GM19023 (cell line): ENCODE measurements around the gene ARL14EP.

Experiments
- ATAC-seq: cut with Tn5 transposase; IDR thresholded peaks from one replicate; pipeline ENCODE4 v1.9.1; 2021; ENCODE audit warnings: mild to moderate bottlenecking, moderate library complexity; ENCODE audit not compliant: unreplicated experiment

The ARL14EP gene

DNA sequence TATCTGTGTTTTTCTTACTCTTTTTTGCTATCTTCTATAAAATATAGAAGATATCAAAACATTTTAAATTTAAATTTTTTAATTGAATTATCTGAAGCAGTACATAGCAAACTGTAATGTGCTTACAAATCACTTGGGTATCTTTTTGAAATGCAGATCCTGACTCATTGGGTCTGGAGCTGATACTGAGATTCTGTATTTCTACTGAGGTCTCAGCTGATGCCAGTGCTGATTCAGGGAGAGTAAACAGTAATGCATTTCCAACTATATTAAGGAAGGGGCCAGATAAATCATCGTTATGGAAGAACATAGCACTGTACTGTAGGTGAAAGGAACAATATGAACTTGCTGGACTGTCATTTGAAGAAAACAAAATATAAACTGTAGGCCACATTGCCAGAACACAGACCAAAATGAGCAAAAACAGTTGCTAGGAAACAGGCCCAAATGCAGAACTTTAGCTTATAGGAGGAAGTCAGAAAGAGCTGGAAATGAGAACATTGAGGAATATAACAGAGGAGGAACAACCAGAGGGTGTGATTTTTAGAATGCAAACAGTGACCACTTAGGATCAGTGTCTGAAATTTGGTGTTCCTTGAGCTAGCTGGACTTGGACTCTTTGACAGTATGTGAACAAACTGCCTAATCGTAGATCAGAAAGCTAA, 3.3 kb downstream of the ARL14EP start:
- no peak for ATAC-seq

DNA sequence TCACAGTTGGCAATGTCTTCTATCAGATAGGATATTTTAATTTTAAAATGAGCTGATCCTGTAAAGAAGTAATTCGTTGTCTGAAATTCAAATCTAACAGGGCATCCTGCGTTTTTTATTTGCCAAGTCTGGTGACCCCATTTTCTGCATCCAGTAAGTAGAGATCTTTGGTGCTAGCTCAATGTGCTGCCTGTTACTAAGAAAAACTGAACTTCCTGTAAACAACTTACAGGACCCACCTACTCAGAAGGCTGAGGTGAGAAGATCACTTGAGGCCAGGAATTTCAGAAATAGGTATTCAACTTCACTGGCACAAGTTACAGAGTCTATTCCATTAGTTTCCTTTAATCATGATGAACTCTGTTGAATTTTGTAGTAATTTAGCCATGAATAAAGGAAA, 4.0 kb downstream of the ARL14EP start:
- ATAC-seq: no peak

DNA sequence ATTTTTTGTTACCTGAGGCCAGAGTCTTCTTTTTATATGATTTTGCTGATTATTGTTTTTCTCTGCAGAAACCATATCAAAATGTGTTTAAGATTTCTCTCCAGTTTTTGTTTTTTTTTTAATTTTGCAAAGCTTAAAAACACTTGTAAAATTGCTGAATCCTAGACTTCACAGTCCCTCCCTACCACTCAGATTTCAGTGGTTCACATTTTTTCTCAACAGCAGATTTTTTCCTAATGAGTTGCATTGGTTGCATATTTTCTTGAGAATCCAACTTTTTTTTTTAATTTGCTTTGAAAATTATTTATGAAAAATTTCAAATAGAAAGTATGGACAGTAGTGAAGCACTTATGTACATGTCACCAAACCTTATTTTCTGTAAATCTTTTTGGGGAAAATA, 5.8 kb downstream of the ARL14EP start:
- ATAC-seq: no peak

DNA sequence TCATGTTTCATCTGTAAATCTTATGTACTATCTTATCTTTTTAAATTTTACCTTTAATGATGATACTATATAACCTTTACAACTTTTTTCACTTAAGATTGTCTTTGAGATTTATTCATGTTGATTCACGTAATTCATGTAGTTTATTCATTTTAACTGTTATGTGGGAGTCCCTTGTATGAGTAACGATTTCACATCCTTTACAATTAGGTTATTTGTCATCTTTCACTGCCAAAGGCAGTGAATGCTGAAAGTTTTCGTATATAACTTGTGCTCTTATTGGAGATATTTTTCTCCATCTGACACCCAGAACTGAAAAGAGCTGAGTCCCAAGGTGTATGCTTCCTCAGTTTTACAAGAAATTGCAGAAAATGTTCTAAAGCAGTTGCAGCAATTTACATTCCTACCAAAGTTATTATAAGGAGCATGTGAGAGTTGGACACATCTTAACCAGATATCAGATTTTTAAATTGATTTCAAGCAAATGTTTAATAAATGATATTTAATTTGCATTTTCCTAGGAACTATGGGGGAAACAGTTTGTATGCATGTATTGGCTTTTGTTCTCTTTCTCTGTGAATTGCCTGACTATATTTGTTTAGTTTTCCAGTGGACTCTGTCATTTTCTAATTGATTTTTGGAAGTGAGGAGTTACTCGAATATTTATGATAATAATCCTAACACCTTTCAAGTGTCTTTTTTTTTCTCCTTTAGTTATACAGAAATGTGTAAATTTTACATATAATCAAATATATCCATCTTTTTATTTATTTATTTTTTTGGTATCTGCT, 6.4 kb downstream of the ARL14EP start:
- ATAC-seq: no peak

DNA sequence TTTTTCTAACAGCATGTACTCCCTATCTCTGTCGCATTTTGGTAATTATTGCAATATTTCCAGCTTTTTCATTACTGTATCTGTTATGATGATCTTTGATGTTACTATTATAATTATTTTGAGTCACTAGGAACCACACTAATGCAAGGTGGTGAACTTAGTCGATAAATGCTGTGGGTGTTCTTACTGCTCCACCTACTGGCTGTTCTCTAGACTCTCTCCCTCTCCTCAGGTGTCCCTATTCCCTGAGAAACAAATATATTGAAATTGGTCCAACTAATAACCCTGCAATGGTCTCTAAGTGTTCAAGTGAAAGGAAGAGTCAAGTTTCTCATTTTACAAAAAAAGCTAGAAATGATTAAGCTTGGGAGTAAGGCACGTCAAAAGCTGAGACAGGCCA, 10.5 kb downstream of the ARL14EP start:
- ATAC-seq: no peak

DNA sequence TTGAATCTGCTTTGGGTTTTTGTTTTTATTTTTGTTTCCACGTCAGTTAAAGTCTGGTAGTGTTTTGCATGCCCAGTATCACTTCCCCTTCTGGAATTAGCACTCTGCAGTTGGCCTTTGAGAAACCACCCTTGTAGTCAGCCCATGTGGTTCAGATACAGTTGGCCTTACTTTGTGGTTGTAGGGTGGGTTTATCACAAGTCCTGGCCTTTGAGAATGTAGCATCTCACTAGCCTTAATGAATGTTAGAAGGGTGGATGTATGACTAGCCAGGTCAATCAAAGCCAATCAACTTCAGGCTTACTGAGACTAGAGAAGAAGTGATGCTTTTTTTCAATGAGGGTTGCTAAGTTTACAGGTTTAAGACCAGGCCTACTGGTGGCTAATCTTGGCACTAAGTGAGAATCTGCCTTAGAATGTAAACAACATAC, 19.8 kb downstream of the ARL14EP start:
- peak; percentile 98 for ATAC-seq

DNA sequence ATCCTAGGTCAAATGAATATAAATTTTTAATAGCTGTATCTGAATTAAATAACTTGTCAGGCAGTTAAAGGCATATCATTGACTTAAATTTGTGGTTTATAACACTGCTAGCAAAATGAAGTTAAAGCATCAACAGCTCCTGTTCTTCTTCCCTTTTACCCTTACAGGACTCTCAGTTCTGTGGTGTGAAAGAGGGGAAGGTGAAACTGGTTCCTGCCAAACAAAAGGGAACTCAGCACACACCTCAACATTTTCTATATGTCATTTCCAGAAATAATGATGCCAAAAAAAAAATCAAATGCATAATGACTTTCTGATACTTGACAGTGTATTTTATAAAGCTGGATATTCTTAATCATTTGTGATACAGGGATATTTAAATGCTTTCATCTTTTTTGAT, 21.2 kb downstream of the ARL14EP start:
- ATAC-seq: no peak

DNA sequence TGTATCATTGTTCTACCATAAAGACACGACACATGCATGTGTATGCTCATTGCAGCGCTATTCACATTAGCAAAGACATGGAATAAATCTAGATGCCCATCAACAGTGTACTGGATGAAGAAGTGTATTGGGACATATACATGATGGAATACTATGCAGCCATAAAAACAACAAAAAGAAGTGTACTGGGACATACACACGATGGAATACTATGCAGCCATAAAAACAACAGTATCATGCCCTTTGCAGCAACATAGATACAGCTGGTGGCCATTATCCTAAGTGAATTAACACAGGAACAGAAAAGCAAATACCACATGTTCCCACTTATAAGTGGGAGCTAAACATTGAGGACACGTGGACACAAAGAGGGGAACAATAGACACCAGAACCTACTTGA, 22.7 kb downstream of the ARL14EP start:
- ATAC-seq: no peak

DNA sequence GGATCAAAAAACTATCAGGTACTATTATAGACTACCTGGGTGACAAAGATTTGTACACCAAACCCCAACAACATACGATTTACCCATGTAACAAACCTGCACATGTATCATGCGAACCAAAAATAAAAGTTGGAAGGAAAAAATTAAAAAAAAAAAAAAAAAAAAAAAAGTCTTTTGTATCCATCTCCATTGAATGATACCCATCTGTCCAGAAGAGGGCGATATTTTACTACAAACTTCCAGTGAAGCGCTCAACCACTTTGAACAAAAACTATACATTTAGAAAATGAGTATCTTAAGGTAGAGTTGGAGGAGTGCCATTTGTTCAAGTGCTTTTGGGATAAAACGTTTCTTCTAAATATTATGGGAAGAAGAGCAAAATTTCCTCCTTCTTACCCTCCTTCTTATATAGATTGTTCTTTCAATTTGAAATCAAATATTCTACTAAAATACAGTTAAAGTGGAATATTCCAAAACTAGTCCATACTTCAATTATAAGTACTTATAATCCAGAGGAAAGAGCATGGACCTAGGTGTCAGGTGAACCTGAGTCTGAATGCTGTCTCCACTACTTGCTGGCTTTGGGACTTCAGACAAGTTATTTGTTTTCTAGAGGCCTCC, 23.3 kb downstream of the ARL14EP start:
- ATAC-seq: no peak

DNA sequence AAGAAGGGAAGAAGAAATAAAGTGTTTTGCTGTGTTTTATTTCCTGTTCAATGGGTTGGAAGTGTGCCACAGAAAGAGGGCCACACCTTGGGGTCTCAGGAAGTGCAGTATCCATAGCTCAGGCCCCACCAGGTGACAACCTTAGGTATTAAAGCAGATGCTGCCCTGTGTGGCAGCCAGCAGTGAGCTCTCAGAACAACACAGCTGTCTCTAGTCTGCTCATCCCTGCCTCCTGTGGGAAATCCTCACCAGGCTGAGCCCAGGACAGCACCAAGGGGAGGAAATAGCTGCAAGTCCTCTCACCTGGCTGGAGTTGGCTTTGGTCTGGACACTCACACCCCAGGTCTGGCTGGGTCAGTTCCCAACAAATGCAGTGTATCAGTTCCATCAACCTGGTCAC, 25.1 kb downstream of the ARL14EP start:
- no peak for ATAC-seq

DNA sequence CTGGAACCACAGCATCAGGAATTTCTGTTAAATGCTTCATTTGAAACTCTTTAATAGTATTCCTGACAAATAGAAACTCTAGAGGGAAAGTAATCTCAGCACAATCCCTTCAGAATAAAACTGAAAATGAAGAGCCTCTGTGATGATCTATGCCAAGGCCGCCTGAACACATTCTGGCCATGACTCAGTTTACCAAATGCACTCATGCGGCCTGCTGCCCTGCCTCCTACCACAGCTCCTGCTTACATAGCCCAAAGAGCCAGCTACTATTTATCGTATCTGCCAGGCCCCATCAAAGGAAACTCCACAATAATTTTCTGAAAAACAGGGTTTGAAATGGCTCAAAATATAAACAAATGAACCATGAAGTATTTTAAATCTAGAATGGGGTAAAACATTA, 27.0 kb downstream of the ARL14EP start:
- ATAC-seq: no peak

DNA sequence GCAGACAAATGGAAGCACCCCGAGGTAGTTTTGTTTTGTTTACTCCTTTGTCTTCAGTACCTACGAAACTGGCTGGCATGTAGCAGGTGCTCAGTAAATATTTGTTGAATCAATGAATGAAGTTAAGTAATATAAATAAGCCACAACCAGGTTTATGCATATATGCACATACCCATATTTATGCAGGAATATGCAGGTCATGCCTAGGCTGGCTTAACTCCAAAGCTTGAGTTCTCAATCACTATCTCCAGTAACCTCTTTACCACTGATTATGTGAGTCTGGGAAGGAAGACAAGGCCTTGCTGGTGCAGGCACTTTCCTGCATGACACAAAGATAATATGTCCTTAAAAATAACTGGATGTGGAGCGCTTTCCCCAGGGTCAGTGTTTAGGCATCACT, 27.5 kb downstream of the ARL14EP start:
- ATAC-seq: no peak

DNA sequence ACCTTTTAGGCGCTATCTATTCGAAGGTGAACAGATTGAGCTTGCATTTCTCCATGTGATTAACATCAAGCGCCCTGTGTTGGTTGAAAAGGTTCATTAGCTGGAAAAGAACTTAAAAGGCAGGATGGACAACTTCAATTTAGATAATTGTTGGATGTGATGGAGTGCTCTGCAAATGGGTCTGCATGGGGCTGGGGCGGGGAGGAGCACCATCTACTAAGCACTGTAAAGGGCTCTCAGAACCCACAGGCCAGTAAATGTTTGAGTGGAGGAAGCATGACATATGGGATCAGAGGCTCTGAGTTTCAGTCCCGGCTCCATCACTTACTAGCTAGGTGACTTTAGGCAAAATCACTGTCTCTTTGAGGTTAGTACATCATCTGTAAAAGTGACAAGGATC, 28.2 kb downstream of the ARL14EP start:
- no peak for ATAC-seq

DNA sequence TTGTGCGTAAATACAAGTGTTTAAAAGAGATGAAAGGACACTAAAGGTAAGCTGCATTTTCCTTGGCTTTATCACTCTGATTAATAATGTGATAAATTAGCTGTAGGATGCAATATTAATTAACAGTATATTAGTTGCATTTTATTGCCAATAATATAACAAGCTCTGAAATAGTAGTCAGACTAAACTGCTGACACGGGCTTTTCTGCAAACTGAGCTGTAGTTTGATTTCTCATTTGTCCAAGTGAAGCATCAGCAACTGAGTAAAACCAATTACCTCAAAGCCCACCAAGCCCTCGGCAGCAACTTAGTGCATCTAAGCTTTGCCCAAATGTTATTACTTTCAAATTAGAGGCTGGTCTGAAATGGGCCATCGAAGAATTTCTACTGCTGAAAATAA, 33.5 kb downstream of the ARL14EP start:
- ATAC-seq: no peak

DNA sequence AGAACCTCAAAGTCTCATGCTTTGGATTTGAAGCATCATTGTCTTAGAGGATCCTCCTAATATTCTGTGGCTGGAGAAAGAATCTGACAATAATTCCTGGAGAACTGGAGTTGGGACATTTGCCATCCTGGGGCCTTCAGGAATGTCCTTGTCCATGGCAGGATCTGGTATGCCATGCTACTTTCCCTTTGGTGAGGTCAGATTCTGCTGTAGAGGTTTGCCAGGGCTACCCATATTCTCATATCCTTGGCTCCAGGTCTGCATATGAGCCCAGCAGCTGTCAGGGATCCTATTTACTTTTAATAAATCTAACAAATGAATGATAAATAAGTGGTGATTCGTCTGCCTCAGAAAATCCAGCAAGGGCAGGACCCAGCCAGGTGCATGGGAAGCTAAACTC, 35.0 kb downstream of the ARL14EP start:
- no peak for ATAC-seq

DNA sequence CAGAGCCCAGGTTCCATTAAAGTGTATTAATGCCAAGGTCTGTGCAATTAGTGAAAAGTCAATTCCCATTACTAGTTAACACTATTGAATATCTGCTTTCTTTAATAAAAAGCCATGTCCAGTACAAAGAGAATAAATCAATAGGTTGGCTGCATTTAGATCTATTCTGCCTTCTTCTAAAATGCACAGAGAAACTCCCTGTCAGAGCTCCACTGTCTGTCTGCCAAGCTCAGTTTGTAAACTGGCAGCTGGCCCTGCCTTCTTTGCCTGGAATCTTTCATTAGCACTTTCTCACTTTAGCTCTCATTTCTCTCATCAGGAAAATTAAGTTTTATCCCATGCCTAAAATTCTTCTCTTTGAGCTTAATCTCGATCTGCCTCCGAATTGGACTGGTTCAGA, 35.6 kb downstream of the ARL14EP start:
- no peak for ATAC-seq

DNA sequence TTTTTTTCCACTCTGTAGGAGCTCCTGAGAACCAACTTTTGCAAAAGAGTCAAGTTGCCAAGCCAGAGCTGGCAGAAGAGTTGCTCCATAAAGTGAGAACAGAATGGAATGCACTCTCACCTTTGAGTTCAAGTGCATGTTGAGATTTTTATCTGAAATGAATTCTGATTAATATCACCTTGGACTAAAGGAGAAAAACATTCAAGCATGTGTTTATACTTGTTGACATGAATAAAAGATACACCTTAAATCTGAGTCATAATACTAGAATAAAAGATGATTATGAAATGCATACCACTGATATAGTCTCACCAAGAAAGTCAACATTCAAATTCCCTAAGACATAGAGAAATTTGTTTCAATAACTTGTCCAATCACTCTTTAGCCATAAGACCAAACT, 37.8 kb downstream of the ARL14EP start:
- ATAC-seq: no peak

DNA sequence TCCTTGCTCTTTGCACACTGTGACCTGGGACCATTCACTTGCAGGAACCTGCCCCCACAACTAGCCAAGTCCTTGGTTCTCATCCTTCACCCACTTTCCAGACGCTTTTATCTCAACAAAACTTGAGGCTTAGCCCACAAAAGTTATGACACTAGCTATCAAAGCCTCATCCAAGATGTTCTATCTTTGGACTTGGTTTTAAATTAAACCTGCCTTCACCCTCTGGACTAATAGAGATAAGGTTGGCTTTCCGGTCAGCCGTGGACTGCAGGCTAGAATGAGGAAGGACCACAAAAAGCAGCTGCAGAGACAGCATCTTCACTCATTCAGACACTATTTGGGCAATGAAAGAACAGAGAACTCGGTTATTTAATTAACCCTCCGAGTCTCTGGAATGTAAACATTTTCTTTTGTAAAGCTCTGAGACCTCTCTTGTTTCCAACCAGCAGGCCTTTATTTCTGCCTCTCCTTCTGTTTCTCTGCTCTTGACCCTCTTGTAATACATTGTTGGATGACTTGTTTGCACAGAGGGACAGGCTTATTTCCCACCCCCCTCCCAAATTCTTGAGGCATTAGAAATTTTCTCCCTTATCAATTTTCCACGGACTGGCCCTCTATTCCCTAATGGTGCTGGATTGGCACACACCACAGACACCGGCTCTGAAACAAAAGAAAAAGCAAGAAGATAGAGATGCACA, 41.4 kb downstream of the ARL14EP start:
- no peak for ATAC-seq

DNA sequence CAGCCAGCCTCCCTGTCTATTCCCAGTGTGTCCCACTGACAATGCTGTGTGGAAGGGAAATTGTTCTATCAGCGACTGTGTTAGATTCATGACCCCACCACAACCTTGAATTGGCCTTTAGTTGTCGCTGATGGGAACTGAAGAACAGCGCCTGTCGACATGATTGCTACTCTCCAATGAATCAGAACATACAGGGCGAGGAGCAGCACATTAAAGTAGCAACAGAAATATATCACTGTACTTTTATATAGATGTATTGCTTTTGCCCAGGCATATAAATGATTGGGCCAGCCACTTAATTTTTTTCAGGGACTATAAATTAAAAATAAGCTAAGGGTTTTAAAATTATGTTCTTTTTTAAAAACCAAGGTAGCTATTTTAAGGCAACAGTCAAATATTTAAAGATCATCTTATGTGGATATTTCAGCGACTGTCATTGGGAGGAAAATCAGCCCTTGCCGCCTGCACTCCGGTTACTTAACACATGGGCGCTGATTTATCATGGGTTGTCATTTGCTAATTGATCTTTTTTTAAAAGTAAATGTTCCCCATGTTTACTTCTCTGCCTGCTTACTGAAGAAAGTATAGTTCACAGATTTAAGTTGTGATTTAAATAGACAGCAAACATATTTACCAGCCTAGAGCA, 42.1 kb downstream of the ARL14EP start:
- no peak for ATAC-seq

DNA sequence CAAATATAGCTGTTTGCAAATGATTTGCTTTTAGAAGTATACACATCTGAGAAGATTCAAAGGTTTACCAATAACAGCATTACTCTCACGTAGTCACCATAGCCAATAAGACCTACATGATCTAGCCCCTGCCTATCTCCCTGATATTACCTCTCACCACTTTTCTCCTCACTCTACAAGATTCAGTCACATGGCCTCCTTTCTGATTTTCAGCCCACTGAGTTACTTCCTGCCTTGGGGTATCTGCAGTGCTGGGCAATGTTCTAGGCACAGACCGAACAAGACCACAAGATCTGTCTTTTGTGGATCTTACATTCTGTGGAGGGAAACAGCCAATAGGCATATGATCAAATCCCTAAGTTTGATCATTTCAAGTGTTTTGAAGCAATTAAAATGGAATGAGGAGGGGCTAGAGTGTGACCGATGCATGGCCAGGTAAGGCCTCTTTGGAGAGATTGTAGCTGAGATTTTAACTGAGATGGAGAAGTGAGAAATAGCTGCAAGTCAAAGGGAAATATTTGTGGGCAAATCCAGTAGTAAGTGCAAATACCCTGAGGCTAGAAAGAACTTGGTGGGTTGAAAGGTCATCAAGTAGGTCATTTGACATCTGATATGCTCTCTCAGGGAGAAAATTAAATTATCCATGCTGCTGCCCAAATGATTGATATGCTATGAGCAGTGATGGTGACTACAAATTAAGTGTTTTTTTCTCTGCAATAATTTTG, 43.1 kb downstream of the ARL14EP start:
- no peak for ATAC-seq
